GM12878 (cell line): Measurements from ENCODE around the gene FKBP14. TPM values are rescaled to one million over a fixed set of nuclear protein-coding genes. Genes with fewer than 3 reads are reported as not detected.

Experiments used
- ATF7 ChIP-seq: fragments of 450-650 bp; IDR thresholded peaks from 2 replicates; pipeline ENCODE4 v1.6.1; 2016; ENCODE audit warnings: low read depth, mild to moderate bottlenecking
- DPF2 ChIP-seq: fragments of 450-650 bp; IDR thresholded peaks from 2 replicates; pipeline ENCODE4 v1.6.1; 2017; ENCODE audit warnings: mild to moderate bottlenecking
- EED ChIP-seq: sonication (generic); IDR thresholded peaks from 2 replicates; pipeline ENCODE4 v1.6.1; 2016; ENCODE audit warnings: antibody characterized with exemption, low read depth
- ESRRA ChIP-seq: IDR thresholded peaks from 2 replicates; pipeline ENCODE4 v1.6.1; 2012; ENCODE audit warnings: mild to moderate bottlenecking, low read length, improper control_type of control experiment
- FOXK2 ChIP-seq: fragments of 450-650 bp; IDR thresholded peaks from 2 replicates; pipeline ENCODE4 v1.6.1; 2017; ENCODE audit warnings: mild to moderate bottlenecking, moderate library complexity
- HCFC1 ChIP-seq: fragments of 150-350 bp; IDR thresholded peaks from 2 replicates; pipeline ENCODE4 v1.6.1; 2014; ENCODE audit warnings: low read length
- MYC ChIP-seq: IDR thresholded peaks from 2 replicates; pipeline ENCODE4 v1.6.1; 2011; ENCODE audit warnings: mild to moderate bottlenecking, low read length, moderate library complexity, inconsistent platforms; ENCODE audit not compliant: insufficient read depth, insufficient replicate concordance, insufficient read length, severe bottlenecking
- NBN ChIP-seq: fragments of 450-650 bp; IDR thresholded peaks from 2 replicates; pipeline ENCODE4 v1.6.1; 2016
- NFIC ChIP-seq: IDR thresholded peaks from 2 replicates; pipeline ENCODE4 v1.6.1; 2012; ENCODE audit warnings: low read depth, mild to moderate bottlenecking, inconsistent platforms, low read length, moderate library complexity
- NRF1 ChIP-seq: conservative IDR thresholded peaks from 2 replicates; pipeline ENCODE4 v1.6.1; 2011; ENCODE audit warnings: mild to moderate bottlenecking, low read depth, low read length, improper control_type of control experiment
- SP1 ChIP-seq: IDR thresholded peaks from one replicate; pipeline ENCODE4 v1.6.1; 2011; ENCODE audit warnings: low read depth, low read length
- ZNF622 ChIP-seq: fragments of 450-650 bp; IDR thresholded peaks from 2 replicates; pipeline ENCODE4 v1.6.1; 2017; ENCODE audit warnings: mild to moderate bottlenecking, inconsistent platforms
- ZSCAN29 ChIP-seq: fragments of 450-650 bp; IDR thresholded peaks from 2 replicates; pipeline ENCODE4 v1.6.1; 2017; ENCODE audit warnings: mild to moderate bottlenecking, moderate library complexity
- ZZZ3 ChIP-seq: IDR thresholded peaks from 2 replicates; pipeline ENCODE4 v1.6.1; 2011; ENCODE audit warnings: low read depth; ENCODE audit not compliant: control insufficient read depth, insufficient read length
- polyA plus RNA-seq, 11 experiments: library from polyadenylated mRNA; depleted of rRNA in 4 of 11; unstranded in 6 of 11; stranded (reverse) in 5 of 11; fragments of >200 nt; fragmentation: Nextera tagmentation in 4 of 11; fragmentation: Illumina TruSeq in 1 of 11; extraction: Ambion mirVana in 4 of 11; extraction: Trizol in 1 of 11; gene quantifications; 1 replicate in 1 of 11; 2 replicates in 10 of 11; pipeline versions ENCODE4 v1.2.1 to v1.2.3, GENCODE V29; 2011 to 2016; ENCODE audit warnings: inconsistent platforms in 2 of 11, missing spikeins in 2 of 11, low read depth in 1 of 11
- total RNA-seq, 4 experiments: library from RNA; depleted of rRNA in 3 of 4; stranded (reverse); fragments of >200 nt in 3 of 4; fragmentation: Illumina TruSeq in 1 of 4; extraction: Trizol in 1 of 4; gene quantifications; 2 replicates each; pipeline versions ENCODE4 v1.2.1 to v1.2.3, GENCODE V29; 2013 to 2021
- TF ChIP-seq, protein P1 (sequence below): IDR thresholded peaks from 2 replicates; pipeline ENCODE4 v1.6.1; 2012; ENCODE audit warnings: low read depth, low read length, improper control_type of control experiment
- TF ChIP-seq, protein P2 (sequence below): fragments of 450-650 bp; IDR thresholded peaks from 2 replicates; pipeline ENCODE4 v1.6.1; 2016; ENCODE audit warnings: mild to moderate bottlenecking
- TF ChIP-seq, protein P3 (sequence below): fragments of 150-350 bp; IDR thresholded peaks from 2 replicates; pipeline ENCODE4 v1.6.1; 2016; ENCODE audit warnings: low read depth, low read length
- TF ChIP-seq, protein P4 (sequence below): fragments of 450-650 bp; IDR thresholded peaks from 2 replicates; pipeline ENCODE4 v1.6.1; 2017; ENCODE audit warnings: mild to moderate bottlenecking, low read depth, inconsistent platforms; ENCODE audit not compliant: poor library complexity, severe bottlenecking

Gene FKBP14
- total and polyA plus RNA-seq, 10 of the 15 experiments (the other 5 are each of a cell fraction or from before 2014, with no cell fraction given): 2.7 to 8.9 (median 5.6) TPM

DNA sequence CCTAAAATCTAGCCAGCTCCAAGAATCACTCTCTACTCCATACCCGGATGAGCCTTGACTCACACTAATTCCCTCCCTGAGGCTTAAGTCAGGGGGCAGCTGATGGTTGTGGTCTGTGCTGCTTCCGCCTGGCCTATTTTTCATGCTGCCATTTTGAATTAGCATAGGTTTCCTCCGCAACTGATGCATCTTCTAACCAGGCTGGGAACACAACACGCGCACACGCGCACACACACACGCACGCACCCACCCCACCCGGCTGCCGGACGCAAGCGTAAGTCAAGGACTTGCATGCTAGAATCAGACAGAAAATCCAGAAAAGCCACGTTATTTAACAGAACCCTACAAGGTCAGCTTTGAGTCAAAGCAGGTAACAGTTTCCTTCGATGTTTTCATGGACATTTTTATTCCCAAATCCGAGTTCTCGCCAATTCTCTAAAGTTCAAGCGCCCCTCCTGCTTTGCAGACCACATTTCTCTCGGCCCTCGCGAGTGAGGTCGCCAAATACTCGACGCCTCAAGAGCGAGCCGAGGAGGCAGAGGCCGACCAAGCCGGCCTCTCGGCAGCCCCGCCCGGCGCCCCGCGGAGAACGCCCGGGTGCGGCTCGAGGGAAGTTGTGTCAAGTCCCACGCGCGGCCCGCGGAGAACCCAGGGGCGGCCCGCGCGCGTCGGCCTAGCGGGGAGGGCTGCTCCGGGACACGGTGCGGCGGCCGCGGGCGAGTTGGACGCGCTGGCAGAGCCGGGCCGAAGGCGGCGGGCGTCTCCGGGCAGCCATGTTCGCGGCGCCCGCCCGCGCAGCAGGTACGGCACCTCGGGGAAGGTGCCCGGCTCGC, 37.9 kb downstream of the FKBP14 start (continued):
- TF ChIP-seq, protein P1, sequence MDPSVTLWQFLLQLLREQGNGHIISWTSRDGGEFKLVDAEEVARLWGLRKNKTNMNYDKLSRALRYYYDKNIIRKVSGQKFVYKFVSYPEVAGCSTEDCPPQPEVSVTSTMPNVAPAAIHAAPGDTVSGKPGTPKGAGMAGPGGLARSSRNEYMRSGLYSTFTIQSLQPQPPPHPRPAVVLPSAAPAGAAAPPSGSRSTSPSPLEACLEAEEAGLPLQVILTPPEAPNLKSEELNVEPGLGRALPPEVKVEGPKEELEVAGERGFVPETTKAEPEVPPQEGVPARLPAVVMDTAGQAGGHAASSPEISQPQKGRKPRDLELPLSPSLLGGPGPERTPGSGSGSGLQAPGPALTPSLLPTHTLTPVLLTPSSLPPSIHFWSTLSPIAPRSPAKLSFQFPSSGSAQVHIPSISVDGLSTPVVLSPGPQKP: peak; percentile 40; the same call in 1 of the 2 replicates
- TF ChIP-seq, protein P2, sequence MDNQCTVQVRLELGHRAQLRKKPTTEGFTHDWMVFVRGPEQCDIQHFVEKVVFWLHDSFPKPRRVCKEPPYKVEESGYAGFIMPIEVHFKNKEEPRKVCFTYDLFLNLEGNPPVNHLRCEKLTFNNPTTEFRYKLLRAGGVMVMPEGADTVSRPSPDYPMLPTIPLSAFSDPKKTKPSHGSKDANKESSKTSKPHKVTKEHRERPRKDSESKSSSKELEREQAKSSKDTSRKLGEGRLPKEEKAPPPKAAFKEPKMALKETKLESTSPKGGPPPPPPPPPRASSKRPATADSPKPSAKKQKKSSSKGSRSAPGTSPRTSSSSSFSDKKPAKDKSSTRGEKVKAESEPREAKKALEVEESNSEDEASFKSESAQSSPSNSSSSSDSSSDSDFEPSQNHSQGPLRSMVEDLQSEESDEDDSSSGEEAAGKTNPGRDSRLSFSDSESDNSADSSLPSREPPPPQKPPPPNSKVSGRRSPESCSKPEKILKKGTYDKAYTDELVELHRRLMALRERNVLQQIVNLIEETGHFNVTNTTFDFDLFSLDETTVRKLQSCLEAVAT: peak; percentile 87
- TF ChIP-seq NRF1 (peak; percentile 33; the same call in 1 of the 2 replicates), ZSCAN29 (no peak), EED (no peak), ESRRA (no peak), NFIC (no peak), ZZZ3 (no peak), ATF7 (peak; percentile 48; the same call in 1 of the 2 replicates), DPF2 (0 out of 2 replicates have a peak, but pooled peaks have one; percentile 47), HCFC1 (no peak), MYC (no peak), FOXK2 (peak; percentile 34; the same call in 1 of the 2 replicates), NBN (peak; percentile 68), ZNF622 (no peak), SP1 (no peak)
- TF ChIP-seq, protein P3, sequence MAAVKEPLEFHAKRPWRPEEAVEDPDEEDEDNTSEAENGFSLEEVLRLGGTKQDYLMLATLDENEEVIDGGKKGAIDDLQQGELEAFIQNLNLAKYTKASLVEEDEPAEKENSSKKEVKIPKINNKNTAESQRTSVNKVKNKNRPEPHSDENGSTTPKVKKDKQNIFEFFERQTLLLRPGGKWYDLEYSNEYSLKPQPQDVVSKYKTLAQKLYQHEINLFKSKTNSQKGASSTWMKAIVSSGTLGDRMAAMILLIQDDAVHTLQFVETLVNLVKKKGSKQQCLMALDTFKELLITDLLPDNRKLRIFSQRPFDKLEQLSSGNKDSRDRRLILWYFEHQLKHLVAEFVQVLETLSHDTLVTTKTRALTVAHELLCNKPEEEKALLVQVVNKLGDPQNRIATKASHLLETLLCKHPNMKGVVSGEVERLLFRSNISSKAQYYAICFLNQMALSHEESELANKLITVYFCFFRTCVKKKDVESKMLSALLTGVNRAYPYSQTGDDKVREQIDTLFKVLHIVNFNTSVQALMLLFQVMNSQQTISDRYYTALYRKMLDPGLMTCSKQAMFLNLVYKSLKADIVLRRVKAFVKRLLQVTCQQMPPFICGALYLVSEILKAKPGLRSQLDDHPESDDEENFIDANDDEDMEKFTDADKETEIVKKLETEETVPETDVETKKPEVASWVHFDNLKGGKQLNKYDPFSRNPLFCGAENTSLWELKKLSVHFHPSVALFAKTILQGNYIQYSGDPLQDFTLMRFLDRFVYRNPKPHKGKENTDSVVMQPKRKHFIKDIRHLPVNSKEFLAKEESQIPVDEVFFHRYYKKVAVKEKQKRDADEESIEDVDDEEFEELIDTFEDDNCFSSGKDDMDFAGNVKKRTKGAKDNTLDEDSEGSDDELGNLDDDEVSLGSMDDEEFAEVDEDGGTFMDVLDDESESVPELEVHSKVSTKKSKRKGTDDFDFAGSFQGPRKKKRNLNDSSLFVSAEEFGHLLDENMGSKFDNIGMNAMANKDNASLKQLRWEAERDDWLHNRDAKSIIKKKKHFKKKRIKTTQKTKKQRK: no peak
- TF ChIP-seq, protein P4, sequence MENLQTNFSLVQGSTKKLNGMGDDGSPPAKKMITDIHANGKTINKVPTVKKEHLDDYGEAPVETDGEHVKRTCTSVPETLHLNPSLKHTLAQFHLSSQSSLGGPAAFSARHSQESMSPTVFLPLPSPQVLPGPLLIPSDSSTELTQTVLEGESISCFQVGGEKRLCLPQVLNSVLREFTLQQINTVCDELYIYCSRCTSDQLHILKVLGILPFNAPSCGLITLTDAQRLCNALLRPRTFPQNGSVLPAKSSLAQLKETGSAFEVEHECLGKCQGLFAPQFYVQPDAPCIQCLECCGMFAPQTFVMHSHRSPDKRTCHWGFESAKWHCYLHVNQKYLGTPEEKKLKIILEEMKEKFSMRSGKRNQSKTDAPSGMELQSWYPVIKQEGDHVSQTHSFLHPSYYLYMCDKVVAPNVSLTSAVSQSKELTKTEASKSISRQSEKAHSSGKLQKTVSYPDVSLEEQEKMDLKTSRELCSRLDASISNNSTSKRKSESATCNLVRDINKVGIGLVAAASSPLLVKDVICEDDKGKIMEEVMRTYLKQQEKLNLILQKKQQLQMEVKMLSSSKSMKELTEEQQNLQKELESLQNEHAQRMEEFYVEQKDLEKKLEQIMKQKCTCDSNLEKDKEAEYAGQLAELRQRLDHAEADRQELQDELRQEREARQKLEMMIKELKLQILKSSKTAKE: no peak
